ENCODE results near the gene FREM2.

Gene FREM2

DNA sequence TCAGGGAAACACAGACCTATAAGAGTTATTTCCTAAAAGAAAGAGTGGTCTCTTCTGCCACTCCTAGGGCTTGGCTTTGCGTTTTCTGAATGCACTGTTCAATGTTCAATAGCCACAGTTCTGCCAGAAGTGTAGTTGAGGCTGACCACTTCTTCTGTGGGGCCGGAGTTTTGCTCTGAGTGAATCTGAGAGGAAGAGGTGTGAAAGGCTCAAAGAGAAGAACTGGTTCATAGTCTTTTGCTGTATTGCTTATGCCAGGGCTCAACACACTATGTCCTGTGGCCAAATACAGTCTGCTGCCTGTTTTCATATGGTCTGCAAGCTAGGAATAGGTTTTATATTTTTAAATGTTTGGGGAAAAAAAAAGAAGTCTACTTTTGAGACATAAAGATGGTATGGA, 175.6 kb downstream of the FREM2 start:
- DNase-seq (ENCODE audit: low spot score), result no peak
- no peak overlapping the region for H3K4me3 ChIP-seq
- TF ChIP-seq, protein P1, sequence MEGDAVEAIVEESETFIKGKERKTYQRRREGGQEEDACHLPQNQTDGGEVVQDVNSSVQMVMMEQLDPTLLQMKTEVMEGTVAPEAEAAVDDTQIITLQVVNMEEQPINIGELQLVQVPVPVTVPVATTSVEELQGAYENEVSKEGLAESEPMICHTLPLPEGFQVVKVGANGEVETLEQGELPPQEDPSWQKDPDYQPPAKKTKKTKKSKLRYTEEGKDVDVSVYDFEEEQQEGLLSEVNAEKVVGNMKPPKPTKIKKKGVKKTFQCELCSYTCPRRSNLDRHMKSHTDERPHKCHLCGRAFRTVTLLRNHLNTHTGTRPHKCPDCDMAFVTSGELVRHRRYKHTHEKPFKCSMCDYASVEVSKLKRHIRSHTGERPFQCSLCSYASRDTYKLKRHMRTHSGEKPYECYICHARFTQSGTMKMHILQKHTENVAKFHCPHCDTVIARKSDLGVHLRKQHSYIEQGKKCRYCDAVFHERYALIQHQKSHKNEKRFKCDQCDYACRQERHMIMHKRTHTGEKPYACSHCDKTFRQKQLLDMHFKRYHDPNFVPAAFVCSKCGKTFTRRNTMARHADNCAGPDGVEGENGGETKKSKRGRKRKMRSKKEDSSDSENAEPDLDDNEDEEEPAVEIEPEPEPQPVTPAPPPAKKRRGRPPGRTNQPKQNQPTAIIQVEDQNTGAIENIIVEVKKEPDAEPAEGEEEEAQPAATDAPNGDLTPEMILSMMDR (IDR thresholded peaks at IDR 0.05), result no peak
- H3K27ac ChIP-seq, result no peak overlapping the region

DNA sequence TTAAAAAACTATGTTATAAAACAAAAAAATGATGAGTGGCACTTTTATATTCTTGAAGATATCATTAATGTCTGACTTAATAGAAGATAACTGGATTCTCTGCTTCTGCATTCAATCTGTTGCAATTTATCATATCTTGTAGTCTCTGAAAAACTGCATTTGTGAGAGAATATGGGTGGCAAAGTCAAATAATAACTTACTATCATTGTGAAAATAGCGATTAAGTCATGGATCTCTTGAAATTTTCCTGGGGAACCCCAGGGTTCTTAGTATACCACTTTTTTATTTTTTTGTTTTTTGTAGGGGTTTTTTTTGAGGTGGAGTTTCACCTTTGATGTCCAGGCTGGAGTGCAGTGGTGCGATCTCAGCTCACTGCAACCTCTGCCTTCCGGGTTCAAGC, 176.7 kb downstream of the FREM2 start:
- DNase-seq (ENCODE audit: low spot score), result no peak
- Histone ChIP-seq H3K4me3 (no peak overlapping the region), H3K27ac (no peak overlapping the region)
- TF ChIP-seq, protein P1 (IDR thresholded peaks at IDR 0.05), result no peak

DNA sequence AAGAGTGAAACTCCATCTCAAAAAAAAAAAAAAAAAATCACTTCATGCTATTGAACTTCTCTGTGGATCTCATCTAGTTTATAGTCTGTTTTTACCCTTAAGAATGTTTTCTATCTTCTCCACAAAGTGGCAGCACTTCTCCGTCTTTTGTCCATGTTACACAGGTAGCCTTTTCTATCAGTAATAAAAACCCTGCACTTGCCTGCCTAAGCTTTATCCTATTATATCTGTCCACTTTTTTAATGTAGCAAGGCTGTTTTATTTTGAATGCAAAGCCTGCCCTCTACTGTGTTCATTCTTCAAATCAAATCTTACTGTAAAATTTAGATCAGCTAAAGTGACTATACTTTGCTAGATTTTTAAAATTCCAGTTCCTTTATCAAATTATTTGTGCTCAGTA, 179.8 kb downstream of the FREM2 start:
- no peak for DNase-seq (ENCODE audit: low spot score)
- H3K4me3 ChIP-seq, result no peak overlapping the region
- H3K27ac ChIP-seq, result no peak overlapping the region
- TF ChIP-seq, protein P1 (IDR thresholded peaks at IDR 0.05), result no peak

DNA sequence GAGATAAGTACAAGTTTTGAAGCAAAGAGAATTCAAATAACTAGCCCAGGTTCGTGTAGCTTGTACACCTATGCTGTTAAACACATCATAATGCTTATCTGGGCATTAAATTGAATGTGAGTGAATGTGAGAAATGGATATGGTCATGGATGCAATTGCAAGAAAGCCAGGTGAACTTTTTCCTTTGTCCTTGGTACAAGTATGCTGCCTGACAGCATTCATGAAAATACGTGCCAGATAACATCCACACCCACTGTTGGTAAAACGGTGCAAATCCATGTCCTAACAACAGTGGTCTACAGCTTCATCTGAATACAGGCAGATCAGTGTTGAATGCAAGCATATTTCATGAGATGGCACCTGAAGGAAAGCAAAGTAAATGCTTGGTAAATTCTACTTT, 181.5 kb downstream of the FREM2 start:
- TF ChIP-seq, protein P1 (IDR thresholded peaks at IDR 0.05), result no peak
- no peak overlapping the region for H3K27ac ChIP-seq
- no peak overlapping the region for H3K4me3 ChIP-seq
- DNase-seq (ENCODE audit: low spot score), result no peak

DNA sequence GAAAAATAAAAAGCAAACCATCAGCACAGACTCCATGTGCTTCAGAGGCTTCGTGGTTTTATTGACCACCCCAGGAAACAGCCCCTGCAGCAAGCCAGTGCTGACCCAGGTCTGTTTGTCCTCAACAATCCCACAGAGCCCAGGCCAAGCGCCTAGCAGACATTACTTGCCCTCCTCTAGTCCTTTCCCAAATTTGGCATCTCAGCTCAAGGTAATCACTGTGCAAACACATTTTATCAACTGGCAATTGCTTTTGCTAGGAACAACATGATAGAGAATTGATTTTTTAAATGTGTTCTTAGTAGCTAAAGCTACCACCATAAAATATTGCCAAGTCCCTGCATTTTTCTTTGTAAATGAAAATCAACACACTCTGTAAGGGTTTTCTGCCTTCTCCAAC, 182.0 kb downstream of the FREM2 start:
- TF ChIP-seq, protein P1 (IDR thresholded peaks at IDR 0.05), result no peak
- Histone ChIP-seq H3K4me3 (no peak overlapping the region), H3K27ac (no peak overlapping the region)
- DNase-seq (ENCODE audit: low spot score), result no peak

DNA sequence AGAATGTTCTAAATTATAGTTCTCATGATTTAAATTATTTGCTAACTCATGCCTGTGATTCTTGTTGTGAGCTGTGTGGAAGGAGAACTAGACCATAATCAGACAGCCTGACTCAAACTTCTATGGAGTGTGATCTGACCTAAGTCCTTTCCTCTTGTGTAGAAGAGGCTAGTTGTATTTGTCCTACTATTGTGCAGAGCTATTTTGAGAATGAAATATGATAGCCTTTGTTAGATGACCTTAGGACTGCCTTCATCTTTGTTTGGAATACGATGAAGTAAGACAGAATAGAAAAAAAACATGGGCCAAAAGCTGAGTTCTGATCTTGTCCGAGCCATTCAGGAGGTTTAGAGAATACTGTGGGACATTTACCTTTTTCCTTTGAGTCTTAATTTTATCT, 184.4 kb downstream of the FREM2 start:
- DNase-seq (ENCODE audit: low spot score), result no peak
- no peak overlapping the region for H3K4me3 ChIP-seq
- H3K27ac ChIP-seq, result no peak overlapping the region
- TF ChIP-seq, protein P1 (IDR thresholded peaks at IDR 0.05), result no peak

DNA sequence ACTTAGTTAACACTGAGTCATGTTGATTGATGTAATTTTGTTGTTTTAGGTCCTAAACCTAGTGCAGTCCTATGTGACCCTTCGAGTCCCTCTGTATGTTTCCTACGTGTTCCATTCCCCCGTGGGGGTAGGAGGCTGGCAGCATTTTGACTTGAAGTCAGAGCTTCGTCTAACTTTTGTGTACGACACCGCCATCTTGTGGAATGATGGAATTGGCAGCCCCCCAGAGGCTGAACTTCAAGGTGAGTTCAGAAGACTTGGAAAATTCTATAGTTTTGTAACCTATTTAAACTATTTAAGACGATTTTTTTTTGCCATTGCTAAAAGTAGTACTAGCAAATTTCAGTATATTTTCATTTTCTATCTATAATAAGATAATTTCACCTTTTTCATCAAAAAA, 185.8 kb downstream of the FREM2 start:
- no peak overlapping the region for H3K4me3 ChIP-seq
- no peak for DNase-seq (ENCODE audit: low spot score)
- H3K27ac ChIP-seq, result no peak overlapping the region
- TF ChIP-seq, protein P1 (IDR thresholded peaks at IDR 0.05), result no peak

Data from coronary artery (tissue), 2 donors.